HG03432 (cell line): Measurements from ENCODE around the gene DENND4C.
"Not testable (repeated sequence)": the region's sequence is repeated elsewhere in the genome, so short reads cannot be mapped to it uniquely, and the experiment has no call there.

Source experiments
- ATAC-seq: cut with Tn5 transposase; IDR thresholded peaks from one replicate; pipeline ENCODE4 v1.9.1; 2021; ENCODE audit warnings: mild to moderate bottlenecking, moderate library complexity; ENCODE audit not compliant: unreplicated experiment

The DENND4C gene

GRCh38 chr9:19265602-19266001 lies 35.1 kb downstream of the DENND4C start:
- not testable (repeated sequence) for ATAC-seq

DNA sequence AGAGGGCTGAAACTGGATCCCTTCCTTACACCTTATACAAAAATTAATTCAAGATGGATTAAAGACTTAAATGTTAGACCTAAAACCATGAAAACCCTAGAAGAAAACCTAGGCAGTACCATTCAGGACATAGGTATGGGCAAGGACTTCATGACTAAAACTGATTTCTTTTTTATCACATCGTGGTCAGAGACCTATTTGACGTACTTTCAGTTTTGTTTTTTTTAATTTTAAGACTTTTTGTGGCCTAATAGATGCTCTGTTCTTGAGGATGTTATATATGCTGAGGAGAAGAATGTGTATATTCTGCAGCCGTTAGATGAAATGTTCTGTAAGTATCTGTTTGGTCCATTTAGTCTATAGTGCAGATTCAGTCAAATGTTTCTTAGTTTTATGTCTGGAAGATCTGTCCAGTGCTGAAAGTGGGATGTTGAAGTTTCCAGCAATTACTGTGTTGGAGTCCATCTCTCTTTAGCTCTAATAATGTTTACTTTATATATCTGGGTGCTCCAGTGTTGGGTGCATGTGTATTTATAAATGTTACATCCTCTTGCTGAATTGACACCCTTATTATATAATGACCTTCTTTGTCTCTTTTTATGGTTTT lies 36.4 kb downstream of the DENND4C start:
- not testable (repeated sequence) for ATAC-seq

DNA sequence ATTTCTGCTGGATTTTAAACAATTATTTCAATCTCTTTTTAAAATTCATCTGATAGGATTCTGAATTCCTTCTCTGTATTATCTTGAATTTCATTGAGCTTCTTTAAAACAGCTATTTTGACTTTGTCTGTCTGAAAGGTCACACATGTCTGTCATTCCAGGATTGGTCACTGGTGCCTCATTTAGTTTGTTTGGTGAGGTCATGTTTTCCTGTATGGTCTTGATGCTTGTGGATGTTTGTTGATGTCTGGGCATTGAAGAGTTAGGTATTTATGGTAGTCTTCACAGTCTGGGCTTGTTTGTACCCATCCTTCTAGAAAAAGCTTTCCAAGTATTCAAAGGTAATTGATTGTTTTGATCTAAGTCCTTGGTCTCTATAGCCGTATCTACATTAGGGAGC lies 39.1 kb downstream of the DENND4C start:
- no peak for ATAC-seq

GRCh38 chr9:19270421-19270949 lies 40.0 kb downstream of the DENND4C start:
- no peak for ATAC-seq

DNA sequence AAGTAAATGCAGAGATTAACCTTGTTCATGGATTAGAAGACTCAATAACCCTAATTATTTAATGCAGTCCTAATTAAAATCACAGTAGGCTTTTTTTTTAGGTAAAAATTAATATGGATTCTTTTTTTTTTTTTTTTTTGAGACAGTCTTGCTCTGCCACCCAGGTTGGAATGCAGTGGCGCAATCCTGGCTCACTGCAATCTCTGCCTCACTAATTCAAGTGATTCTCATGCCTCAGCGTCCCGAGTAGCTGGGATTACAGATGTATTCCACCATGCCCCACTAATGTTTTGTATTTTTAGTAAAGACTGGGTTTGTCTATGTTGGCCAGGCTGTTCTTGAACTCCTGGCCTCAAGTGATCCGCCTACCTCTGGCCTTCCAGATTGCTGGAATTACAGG lies 40.6 kb downstream of the DENND4C start:
- no peak for ATAC-seq

DNA sequence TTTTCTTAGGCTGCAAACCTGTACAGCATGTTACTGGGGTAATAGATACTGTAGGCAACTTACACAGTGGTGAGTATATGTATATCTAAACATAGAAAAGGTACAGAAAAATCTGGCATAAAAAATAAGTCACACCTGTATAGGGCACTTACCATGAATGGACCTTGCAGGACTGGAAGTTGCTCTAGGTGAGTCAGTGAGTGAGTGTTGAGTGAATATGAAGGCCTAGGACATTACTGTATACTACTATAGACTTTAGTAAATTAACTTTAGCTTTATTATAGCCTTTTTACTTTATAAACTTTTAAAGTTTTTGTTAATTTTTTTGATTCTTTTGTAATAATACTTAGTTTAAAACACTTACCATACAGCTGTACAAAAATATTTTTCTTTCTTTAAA lies 51.3 kb downstream of the DENND4C start:
- ATAC-seq, result no peak

- ATAC-seq, result no peak
Observed at GRCh38 chr9:19283072-19283710, 52.7 kb downstream of the DENND4C start.

GRCh38 chr9:19284729-19285128 lies 54.2 kb downstream of the DENND4C start:
- ATAC-seq, result no peak

- ATAC-seq, result no peak
Observed at GRCh38 chr9:19286634-19287188, 56.2 kb downstream of the DENND4C start.

DNA sequence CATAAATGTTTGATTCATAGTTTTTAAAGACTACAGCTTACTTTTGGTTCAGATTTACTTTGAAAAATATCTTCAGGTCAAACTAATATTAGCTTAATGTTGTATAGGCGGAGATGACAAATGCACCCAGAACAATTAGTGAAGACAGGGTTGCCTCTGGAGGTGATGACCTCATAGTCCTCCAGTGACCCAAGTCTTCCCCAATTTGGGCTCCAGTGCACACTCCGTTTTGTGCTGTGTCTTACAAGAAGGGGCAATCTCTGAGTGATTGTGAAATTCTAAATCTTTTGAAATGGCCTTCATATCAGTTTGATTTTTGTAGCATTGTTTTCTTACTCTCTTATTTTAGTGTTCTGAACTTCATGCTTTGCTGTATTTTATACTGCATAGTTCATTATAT lies 57.6 kb downstream of the DENND4C start:
- ATAC-seq, result no peak

GRCh38 chr9:19290103-19290502 lies 59.6 kb downstream of the DENND4C start:
- no peak for ATAC-seq

GRCh38 chr9:19294219-19294618 lies 63.7 kb downstream of the DENND4C start:
- ATAC-seq, result no peak

- no peak for ATAC-seq
Observed at GRCh38 chr9:19298436-19299000, 68.0 kb downstream of the DENND4C start.

GRCh38 chr9:19303216-19303615 lies 72.7 kb downstream of the DENND4C start:
- no peak for ATAC-seq

GRCh38 chr9:19306568-19306967 lies 76.1 kb downstream of the DENND4C start:
- no peak for ATAC-seq

DNA sequence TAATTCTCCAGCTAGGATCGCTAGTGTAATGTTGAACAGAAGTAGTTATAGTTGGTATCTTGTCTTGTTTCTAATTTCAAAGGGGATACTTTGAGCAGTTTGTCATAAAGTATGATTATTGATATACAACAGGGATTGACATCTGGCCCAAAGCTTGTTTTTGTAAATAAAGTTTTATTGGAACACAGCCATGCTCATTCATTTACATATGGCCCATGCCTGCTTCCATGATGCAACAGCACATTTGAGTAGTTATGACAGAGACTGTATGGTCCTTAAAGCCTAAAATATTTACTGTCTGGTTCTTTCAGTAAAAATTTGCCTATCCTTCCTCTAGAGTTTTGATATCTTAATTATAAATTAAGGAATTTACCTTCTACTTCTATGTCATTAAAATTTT lies 79.8 kb downstream of the DENND4C start:
- ATAC-seq, result no peak

DNA sequence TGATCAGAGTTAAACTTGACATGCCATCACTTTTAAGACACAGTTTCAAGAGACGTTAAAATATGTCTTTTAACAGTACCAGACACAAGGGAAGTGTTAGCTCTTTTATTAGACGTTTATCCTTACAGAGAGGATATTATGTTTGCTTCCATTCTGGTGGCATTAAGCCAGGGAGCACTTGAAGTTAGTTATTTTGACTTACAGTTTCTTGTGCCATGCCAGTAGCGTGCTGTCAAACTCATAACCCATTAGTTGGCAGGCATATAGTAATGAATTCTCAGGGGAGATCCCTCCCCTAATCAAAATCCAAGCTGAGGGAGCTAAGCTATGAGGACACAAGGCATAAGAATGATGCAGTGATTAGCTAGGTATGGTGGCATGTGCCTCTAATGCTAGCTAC lies 83.1 kb downstream of the DENND4C start:
- ATAC-seq, result no peak

GRCh38 chr9:19320495-19320894 lies 90.0 kb downstream of the DENND4C start:
- no peak for ATAC-seq

DNA sequence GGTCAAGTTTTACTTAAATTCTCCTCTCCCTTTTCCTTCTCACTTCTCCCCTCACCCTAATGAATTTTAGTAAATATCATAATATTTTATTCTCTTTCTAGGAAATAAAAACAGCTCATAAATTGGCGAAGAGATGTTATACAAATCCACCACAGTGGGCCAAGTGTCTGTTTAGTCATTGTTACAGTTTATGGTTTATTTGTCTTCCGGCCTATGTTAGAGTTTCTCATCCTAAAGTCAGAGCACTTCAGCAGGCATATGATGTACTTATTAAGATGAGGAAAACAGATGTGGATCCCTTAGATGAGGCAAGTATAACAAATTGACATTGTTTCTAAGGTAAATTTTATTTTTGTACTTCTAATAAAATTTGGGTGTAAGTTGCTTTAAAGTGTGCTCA lies 101.4 kb downstream of the DENND4C start:
- ATAC-seq, result no peak

DNA sequence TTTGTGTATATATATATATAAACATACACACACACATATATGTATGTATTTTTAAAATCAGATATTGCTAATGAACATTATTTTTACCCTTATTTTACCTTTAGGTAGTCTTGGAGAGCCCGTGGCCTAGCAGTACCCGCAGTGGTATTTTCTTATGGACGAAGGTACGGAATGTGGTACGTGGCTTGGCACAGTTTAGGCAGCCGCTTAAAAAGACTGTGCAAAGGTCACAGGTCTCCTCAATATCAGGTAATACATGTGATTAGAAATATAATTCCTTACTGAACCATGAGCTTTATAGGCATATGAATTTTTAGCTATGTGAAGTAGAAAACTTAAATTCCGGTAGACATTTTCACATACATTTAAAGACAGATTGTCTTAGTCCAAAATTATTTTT lies 105.7 kb downstream of the DENND4C start:
- no peak for ATAC-seq

DNA sequence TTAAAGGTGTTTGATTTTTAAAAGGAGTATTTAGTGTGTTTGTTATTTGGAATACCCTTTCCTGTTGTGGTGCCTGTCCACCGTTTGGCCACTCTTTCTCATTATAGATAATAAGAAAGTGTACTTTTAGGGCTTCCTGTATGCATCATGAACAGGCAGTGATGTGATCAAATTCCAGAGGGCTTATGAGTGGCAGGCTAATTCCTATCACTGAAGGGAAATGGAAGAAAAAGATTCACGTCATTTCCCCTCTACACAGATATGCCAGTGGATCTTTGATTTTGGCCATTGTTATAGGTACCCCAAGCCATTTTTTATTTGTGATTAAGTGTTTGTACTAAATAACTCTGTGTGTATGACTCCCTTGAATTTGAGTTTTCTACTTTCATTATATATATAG lies 112.5 kb downstream of the DENND4C start:
- ATAC-seq, result no peak

DNA sequence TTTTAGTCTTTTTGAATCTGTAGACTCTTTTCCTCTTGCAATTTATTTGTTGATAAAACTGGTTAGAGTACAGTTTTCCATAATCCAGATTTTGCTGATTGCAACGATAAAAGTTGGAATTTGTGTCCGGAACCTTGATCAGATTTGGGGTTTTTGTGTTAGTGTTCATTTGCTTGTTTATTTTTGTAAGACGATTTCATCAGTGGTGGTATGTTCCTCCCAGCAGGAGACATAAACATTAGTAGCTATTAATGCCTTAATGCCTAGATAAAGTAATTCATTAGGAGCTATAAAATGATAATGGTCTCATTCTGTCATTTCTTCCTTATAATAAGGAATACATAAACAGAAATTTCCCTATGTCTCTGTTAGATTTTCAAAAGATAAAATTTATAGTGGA lies 128.2 kb downstream of the DENND4C start:
- no peak for ATAC-seq
